ENCODE results near the gene RICTOR. TPM values are rescaled to one million over a fixed set of nuclear protein-coding genes. Genes with fewer than 3 reads are reported as not detected.

Gene RICTOR
- total RNA-seq, 1 donor from 2014 or later = 35.0 TPM

GRCh38 chr5:38911933-38912332, 162.3 kb downstream of the RICTOR start:
- DNase-seq = no peak

GRCh38 chr5:38906503-38906902, 167.7 kb downstream of the RICTOR start:
- peaks cover 76% of the 10 kb centered on the region for H3K36me3 ChIP-seq
- H3K4me3 ChIP-seq = no peak overlapping the region
- no peaks in the 10 kb centered on the region for H3K4me1 ChIP-seq
- TF ChIP-seq CTCF (IDR thresholded peaks at IDR 0.05; ENCODE audit: borderline replicate concordance) = no peak
- peaks cover 30% of the 10 kb centered on the region for H3K9me3 ChIP-seq (replicated peaks)
- intact Hi-C loops (cut with micrococcal nuclease) = no loop called here
- no peak overlapping the region for H3K27ac ChIP-seq (replicated peaks)
- DNase-seq = no peak
- no peaks in the 10 kb centered on the region for H3K27me3 ChIP-seq (ENCODE audit: low read depth)

More at GRCh38 chr5:38911933-38912332, 162.3 kb downstream of the RICTOR start:
- TF ChIP-seq CTCF (IDR thresholded peaks at IDR 0.05; ENCODE audit: borderline replicate concordance) = no peak
- Histone ChIP-seq H3K27ac (replicated peaks) (no peak overlapping the region), H3K9me3 (replicated peaks) (peaks cover 26% of the 10 kb centered on the region), H3K4me3 (no peak overlapping the region), H3K27me3 (ENCODE audit: low read depth) (no peaks in the 10 kb centered on the region), H3K4me1 (no peaks in the 10 kb centered on the region), H3K36me3 (peaks cover 32% of the 10 kb centered on the region)
- intact Hi-C loops (cut with micrococcal nuclease) = no loop called here

GRCh38 chr5:38905516-38905915, 168.7 kb downstream of the RICTOR start:
- Histone ChIP-seq H3K27me3 (ENCODE audit: low read depth) (no peaks in the 10 kb centered on the region), H3K27ac (replicated peaks) (no peak overlapping the region), H3K36me3 (peaks cover 86% of the 10 kb centered on the region), H3K4me1 (no peaks in the 10 kb centered on the region), H3K9me3 (replicated peaks) (peaks cover 27% of the 10 kb centered on the region), H3K4me3 (no peak overlapping the region)
- no peak for TF ChIP-seq CTCF (IDR thresholded peaks at IDR 0.05; ENCODE audit: borderline replicate concordance)
- no peak for DNase-seq
- intact Hi-C loops (cut with micrococcal nuclease) = no loop called here

- Histone ChIP-seq H3K36me3 (peaks cover 63% of the 10 kb centered on the region), H3K27ac (replicated peaks) (no peak overlapping the region), H3K4me1 (no peaks in the 10 kb centered on the region), H3K9me3 (replicated peaks) (peaks cover 43% of the 10 kb centered on the region), H3K4me3 (no peak overlapping the region), H3K27me3 (ENCODE audit: low read depth) (no peaks in the 10 kb centered on the region)
- intact Hi-C loops (cut with micrococcal nuclease) = no loop called here
- TF ChIP-seq CTCF (IDR thresholded peaks at IDR 0.05; ENCODE audit: borderline replicate concordance) = no peak
- DNase-seq = no peak
These were observed 174.3 kb downstream of the RICTOR start for GRCh38 chr5:38899936-38900335.

GRCh38 chr5:38896760-38897159, 177.4 kb downstream of the RICTOR start:
- Histone ChIP-seq H3K4me3 (no peak overlapping the region), H3K9me3 (replicated peaks) (peaks cover 45% of the 10 kb centered on the region), H3K27me3 (ENCODE audit: low read depth) (no peaks in the 10 kb centered on the region), H3K36me3 (peaks cover 42% of the 10 kb centered on the region), H3K27ac (replicated peaks) (no peak overlapping the region), H3K4me1 (no peaks in the 10 kb centered on the region)
- no peak for TF ChIP-seq CTCF (IDR thresholded peaks at IDR 0.05; ENCODE audit: borderline replicate concordance)
- intact Hi-C loops (cut with micrococcal nuclease) = no loop called here
- DNase-seq = no peak

- H3K4me1 ChIP-seq = no peaks in the 10 kb centered on the region
- H3K9me3 ChIP-seq (replicated peaks) = peaks cover 42% of the 10 kb centered on the region
- no peak overlapping the region for H3K27ac ChIP-seq (replicated peaks)
- H3K27me3 ChIP-seq (ENCODE audit: low read depth) = no peaks in the 10 kb centered on the region
- DNase-seq = no peak
- intact Hi-C loops (cut with micrococcal nuclease) = no loop called here
- no peak overlapping the region for H3K4me3 ChIP-seq
- TF ChIP-seq CTCF (IDR thresholded peaks at IDR 0.05; ENCODE audit: borderline replicate concordance) = no peak
- H3K36me3 ChIP-seq = peaks cover 19% of the 10 kb centered on the region
These were observed 181.8 kb downstream of the RICTOR start for GRCh38 chr5:38892363-38892762.

Measured in left ventricle myocardium inferior (tissue), 1 donor.